Left lung (tissue), 10 donors: ENCODE results near the gene VWA7. TPM values are rescaled to one million over a fixed set of nuclear protein-coding genes. Genes with fewer than 3 reads are reported as not detected.
A peak's percentile ranks its signal among the peaks of the same experiment; 100 is the strongest.

Experiments used
- ATAC-seq: fragments of 200-7000 bp; cut with Tn5 transposase; one replicate; pipeline ENCODE4 v1.9.1; 2020; ENCODE audit warnings: moderate library complexity
- DNase-seq, 4 donors: peaks; one replicate each; pipeline ENCODE4 v3.0.0-alpha.2; 2013 to 2020
- H3K27ac ChIP-seq, 2 donors: fragments of 200-600 bp; sonication (generic) in 1 of 2; one replicate each; pipeline versions ENCODE4 v1.5.0 to v1.8.0; 2020 to 2021
- H3K27me3 ChIP-seq, 2 donors: fragments of 200-600 bp; sonication (generic) in 1 of 2; one replicate each; pipeline versions ENCODE4 v1.5.0 to v1.8.0; 2020 to 2021
- H3K36me3 ChIP-seq, 2 donors: fragments of 200-600 bp; sonication (generic) in 1 of 2; one replicate each; pipeline versions ENCODE4 v1.5.0 to v1.8.0; 2020 to 2021
- H3K4me1 ChIP-seq, 2 donors: fragments of 200-600 bp; one replicate each; pipeline ENCODE4 v1.8.0; 2021
- H3K4me3 ChIP-seq, 2 donors: fragments of 200-600 bp; sonication (generic) in 1 of 2; one replicate each; pipeline versions ENCODE4 v1.5.0 to v1.8.0; 2020 to 2021; ENCODE audit warnings: mild to moderate bottlenecking in 1 of 2
- H3K9me3 ChIP-seq, 2 donors: fragments of 200-600 bp; sonication (generic) in 1 of 2; one replicate each; pipeline versions ENCODE4 v1.5.0 to v1.8.0; 2020 to 2021
- intact Hi-C, 2 donors: fragments of 100-400 bp; cut with DNase I; formaldehyde crosslinking; loops; one replicate each; pipeline versions ENCODE4 v1.11.2 to v1.14.2; 2022
- polyA plus RNA-seq, 6 donors: library from polyadenylated mRNA; unstranded; fragments of 120-200 nt; gene quantifications; one replicate each; pipeline ENCODE4 v1.2.1, GENCODE V29; 2013; ENCODE audit not compliant: insufficient read length in 6 of 6
- total RNA-seq, 2 donors: library from RNA; stranded (reverse); fragmentation: NEBNext Ultra II Directional; extraction: Animal tissue kit (Norgen Biotek cat#: 25700); gene quantifications; one replicate each; pipeline ENCODE4 v1.2.1, GENCODE V29; 2021
- TF ChIP-seq, protein P1 (sequence below), 2 donors: fragments of 200-600 bp; sonication (generic) in 1 of 2; IDR thresholded peaks; one replicate each; pipeline versions ENCODE4 v1.5.0 to v1.8.0; 2021; ENCODE audit warnings: antibody characterized with exemption in 2 of 2
- donor health status: DM: no; HTN: yes; CAD: no.
- donor health status: DM: no; HTN: no; CAD: no.

VWA7 gene
- total and polyA plus RNA-seq, 8 donors, result 1.4 to 5.0 (median 2.9) TPM

DNA sequence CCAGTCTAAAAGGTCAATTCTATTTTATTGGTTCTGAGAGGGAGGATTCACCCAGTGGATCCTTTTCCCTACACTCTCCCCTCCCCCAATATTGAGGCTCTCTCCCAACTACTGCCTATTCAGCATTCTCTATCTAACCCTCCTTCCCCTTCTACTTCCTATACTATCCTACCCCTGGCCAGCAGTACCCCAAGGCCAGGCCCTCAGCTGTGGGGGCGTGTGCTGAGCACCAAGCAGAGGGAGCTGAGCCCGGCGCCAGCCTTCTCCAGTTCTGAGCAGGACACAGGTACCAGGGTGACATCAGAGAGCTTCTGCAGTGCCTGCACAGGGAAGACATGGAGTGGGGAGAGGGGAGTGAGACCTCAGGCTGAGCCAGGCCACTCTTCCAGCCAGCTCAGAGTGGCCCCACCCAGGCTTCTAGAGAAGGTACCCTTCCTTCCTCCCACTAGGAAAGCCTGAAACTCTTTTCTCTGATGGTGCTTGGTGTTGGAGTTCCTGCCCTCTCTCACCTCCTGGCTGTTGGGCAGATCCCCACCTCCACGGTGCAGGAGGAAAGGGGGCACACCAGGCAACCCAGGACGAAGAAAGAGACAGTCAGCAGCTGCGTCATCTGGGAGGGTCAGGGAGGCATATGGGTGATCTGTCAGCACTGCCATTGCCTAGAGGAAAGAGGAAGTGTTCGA, 50.0 kb downstream of the VWA7 start:
- Histone ChIP-seq H3K4me3 (peak overlapping the region in 1 of 2 donors; percentile 79), H3K36me3 (peaks cover 0 to 49% of the 10 kb centered on the region in 2 donors), H3K9me3 (no peaks in the 10 kb centered on the region), H3K4me1 (peaks cover 25 to 61% of the 10 kb centered on the region in 2 donors), H3K27me3 (no peaks in the 10 kb centered on the region), H3K27ac (peak overlapping the region; percentile 77 to 97)
- intact Hi-C loops, result no loop called here
- ATAC-seq (peak; percentile 4), DNase-seq (peak in 2 of 4 donors; percentile 66 to 83)
- TF ChIP-seq, protein P1, sequence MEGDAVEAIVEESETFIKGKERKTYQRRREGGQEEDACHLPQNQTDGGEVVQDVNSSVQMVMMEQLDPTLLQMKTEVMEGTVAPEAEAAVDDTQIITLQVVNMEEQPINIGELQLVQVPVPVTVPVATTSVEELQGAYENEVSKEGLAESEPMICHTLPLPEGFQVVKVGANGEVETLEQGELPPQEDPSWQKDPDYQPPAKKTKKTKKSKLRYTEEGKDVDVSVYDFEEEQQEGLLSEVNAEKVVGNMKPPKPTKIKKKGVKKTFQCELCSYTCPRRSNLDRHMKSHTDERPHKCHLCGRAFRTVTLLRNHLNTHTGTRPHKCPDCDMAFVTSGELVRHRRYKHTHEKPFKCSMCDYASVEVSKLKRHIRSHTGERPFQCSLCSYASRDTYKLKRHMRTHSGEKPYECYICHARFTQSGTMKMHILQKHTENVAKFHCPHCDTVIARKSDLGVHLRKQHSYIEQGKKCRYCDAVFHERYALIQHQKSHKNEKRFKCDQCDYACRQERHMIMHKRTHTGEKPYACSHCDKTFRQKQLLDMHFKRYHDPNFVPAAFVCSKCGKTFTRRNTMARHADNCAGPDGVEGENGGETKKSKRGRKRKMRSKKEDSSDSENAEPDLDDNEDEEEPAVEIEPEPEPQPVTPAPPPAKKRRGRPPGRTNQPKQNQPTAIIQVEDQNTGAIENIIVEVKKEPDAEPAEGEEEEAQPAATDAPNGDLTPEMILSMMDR (IDR thresholded peaks at IDR 0.05), result no peak

DNA sequence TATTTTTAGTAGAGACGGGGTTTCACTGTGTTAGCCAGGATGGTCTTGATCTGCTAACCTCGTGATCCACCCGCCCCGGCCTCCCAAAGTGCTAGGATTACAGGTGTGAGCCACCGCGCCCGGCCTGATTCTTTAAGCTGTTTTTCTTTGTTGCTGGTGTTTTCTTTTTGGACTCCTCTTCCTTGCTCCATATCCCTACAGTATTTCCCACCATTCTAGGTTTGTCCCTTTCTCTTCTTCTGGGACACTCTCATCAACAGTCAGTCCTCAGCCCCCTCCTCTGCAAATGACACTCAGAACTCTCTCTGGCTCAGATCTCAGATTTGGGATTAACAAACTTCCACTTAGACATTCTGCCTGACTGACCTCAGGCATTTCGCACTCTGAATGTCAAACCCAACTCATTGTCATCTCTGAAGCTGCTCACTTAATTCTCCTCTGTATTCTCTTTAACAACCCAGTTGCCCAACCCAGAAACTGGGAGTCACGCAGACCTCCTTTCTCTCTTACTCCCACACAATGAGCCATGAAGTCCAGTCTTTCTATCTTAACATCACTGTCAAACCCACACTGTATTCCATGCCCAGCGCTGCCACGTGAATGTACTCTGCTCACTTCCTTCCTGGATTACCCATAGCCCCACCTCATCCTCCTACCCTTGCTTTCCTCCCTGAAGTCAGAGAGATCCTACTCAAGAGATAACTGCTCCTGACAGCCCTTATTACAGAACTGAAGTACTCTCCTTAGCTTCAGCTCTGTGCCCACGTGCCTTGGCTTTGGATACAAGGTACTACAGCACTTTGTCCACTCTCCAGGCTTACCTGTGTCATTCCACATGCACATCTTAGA, 51.4 kb downstream of the VWA7 start:
- H3K9me3 ChIP-seq, result no peaks in the 10 kb centered on the region
- H3K27ac ChIP-seq, result peak overlapping the region in 1 of 2 donors; percentile 97
- DNase-seq, result peak in 1 of 4 donors; percentile 48
- TF ChIP-seq, protein P1 (IDR thresholded peaks at IDR 0.05), result no peak
- intact Hi-C loops, result no loop called here
- H3K27me3 ChIP-seq, result no peaks in the 10 kb centered on the region
- H3K4me1 ChIP-seq, result peaks cover 24 to 47% of the 10 kb centered on the region in 2 donors
- peaks cover 0 to 35% of the 10 kb centered on the region in 2 donors for H3K36me3 ChIP-seq
- H3K4me3 ChIP-seq, result no peak overlapping the region
- ATAC-seq, result no peak

DNA sequence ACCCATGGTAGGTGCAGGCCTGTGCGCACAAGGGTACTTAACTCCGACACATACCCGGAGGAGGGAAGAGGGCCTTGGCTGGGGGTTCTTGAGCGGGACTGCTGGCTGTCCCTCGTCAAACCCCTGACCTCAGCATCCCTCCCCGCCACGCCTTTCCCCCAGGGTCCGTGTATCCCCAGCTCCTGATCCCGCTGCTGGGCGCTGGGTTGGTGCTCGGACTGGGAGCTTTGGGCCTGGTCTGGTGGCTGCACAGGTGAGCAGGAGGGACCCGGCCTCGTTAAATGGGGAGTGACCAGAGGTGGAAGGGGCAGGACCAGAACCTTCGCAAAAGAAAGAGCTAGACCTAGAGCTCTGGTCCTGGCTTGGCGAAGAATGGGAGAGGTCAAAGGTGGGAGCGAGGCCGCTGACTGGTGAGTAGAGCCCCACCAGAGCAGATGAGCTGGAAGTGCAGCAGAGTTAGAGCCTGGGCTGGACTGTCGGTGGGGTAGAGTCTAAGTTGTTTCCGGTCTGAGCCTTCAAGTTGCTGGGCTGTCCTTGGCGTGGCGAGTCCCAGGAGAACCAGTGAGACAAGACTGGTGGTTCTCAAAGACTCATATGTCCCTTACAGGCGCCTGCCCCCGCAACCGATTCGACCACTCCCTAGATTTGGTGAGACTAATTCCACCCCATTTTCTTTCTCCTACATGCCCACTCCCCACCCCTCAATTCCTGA, 53.0 kb downstream of the VWA7 start:
- DNase-seq (no peak), ATAC-seq (no peak)
- intact Hi-C loops, result no loop called here
- Histone ChIP-seq H3K4me1 (peaks cover 21 to 38% of the 10 kb centered on the region in 2 donors), H3K36me3 (peaks cover 0 to 28% of the 10 kb centered on the region in 2 donors), H3K27me3 (no peaks in the 10 kb centered on the region), H3K4me3 (no peak overlapping the region), H3K27ac (no peak overlapping the region), H3K9me3 (no peaks in the 10 kb centered on the region)
- TF ChIP-seq, protein P1 (IDR thresholded peaks at IDR 0.05), result no peak

DNA sequence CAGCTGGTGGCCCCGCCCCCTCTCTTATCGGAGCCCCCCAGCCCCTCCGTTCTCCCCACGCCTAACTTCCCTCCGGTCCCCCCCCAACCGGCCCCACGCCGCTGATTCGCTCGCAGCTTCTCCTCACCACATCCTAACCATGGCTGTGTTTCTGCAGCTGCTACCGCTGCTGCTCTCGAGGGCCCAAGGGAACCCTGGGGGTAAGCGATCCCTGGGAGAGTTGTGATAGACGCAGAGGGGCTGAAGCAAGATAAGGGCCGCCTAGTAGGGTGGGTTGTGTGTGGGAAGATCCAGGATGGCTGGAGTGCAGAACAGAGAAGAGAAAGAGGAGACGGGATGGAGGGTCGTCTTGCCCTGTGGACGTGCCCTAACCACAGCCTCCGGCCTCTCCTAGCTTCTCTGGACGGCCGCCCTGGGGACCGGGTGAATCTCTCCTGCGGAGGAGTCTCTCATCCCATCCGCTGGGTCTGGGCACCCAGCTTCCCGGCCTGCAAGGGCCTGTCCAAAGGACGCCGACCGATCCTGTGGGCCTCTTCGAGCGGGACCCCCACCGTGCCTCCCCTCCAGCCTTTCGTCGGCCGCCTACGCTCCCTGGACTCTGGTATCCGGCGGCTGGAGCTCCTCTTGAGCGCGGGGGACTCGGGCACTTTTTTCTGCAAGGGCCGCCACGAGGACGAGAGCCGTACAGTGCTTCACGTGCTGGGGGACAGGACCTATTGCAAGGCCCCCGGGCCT, 53.7 kb downstream of the VWA7 start, which contains the start of gene MPIG6B:
Gene MPIG6B, plus strand, starts transcription at position 129 of the 735 bp plus-strand sequence. Its CDS starts 11 bp downstream, at position 140.
- Histone ChIP-seq H3K4me3 (no peak within 1 kb of the TSS), H3K4me1 (peaks cover 17 to 31% of the 10 kb centered on the region in 2 donors), H3K27me3 (no peaks in the 10 kb centered on the region), H3K36me3 (peaks cover 0 to 28% of the 10 kb centered on the region in 2 donors), H3K9me3 (no peaks in the 10 kb centered on the region), H3K27ac (no peak within 1 kb of the TSS)
- intact Hi-C loops, result no loop called here
- no peak for DNase-seq
- TF ChIP-seq, protein P1 (IDR thresholded peaks at IDR 0.05), result no peak
- no peak for ATAC-seq
